ENCODE measurements around the gene PCDHGA12. TPM values are rescaled to one million over a fixed set of nuclear protein-coding genes. Genes with fewer than 3 reads are reported as not detected.

Gene PCDHGA12
- total RNA-seq, 1 experiment from 2014 or later, result 2.1 TPM

DNA sequence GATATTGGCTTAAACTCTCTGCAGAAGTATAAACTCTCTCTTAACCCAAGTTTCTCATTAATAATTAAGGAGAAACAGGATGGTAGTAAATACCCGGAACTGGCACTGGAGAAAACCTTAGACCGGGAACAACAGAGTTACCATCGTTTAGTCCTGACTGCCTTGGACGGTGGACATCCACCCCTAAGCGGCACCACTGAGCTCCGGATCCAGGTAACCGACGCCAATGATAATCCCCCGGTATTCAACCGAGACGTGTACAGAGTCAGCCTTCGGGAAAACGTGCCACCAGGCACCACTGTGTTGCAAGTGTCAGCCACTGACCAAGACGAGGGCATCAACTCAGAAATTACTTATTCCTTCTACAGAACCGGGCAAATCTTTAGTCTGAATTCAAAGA is 31.7 kb upstream of the PCDHGA12 start:
- Mint-ChIP-seq H3K9me3 (peaks cover 59% of the 10 kb centered on the region), H3K4me3 (no peak overlapping the region), H3K36me3 (peaks cover 66% of the 10 kb centered on the region), H3K27me3 (ENCODE audit: low read depth) (peaks cover 14% of the 10 kb centered on the region), H3K4me1 (no peaks in the 10 kb centered on the region), H3K27ac (no peak overlapping the region)
- ATAC-seq (no peak), DNase-seq (ENCODE audit: low spot score) (no peak)
- ChIA-PET POLR2A (no interaction called here), CTCF (interaction anchor here (0.6 to 4.3 kb wide), 20 partner anchors 7 to 175 kb away, joined by 3 to 38 read pairs (median 8); partner anchors contain the start of genes PCDHB14, PCDHB15, PCDHGA1 and PCDHGA10)
- no peak for TF ChIP-seq RORB (CRISPR knock-in tag; IDR thresholded peaks at IDR 0.05)
- TF ChIP-seq, protein P1, sequence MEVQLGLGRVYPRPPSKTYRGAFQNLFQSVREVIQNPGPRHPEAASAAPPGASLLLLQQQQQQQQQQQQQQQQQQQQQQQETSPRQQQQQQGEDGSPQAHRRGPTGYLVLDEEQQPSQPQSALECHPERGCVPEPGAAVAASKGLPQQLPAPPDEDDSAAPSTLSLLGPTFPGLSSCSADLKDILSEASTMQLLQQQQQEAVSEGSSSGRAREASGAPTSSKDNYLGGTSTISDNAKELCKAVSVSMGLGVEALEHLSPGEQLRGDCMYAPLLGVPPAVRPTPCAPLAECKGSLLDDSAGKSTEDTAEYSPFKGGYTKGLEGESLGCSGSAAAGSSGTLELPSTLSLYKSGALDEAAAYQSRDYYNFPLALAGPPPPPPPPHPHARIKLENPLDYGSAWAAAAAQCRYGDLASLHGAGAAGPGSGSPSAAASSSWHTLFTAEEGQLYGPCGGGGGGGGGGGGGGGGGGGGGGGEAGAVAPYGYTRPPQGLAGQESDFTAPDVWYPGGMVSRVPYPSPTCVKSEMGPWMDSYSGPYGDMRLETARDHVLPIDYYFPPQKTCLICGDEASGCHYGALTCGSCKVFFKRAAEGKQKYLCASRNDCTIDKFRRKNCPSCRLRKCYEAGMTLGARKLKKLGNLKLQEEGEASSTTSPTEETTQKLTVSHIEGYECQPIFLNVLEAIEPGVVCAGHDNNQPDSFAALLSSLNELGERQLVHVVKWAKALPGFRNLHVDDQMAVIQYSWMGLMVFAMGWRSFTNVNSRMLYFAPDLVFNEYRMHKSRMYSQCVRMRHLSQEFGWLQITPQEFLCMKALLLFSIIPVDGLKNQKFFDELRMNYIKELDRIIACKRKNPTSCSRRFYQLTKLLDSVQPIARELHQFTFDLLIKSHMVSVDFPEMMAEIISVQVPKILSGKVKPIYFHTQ (CRISPR knock-in tag; IDR thresholded peaks at IDR 0.05), result no peak

DNA sequence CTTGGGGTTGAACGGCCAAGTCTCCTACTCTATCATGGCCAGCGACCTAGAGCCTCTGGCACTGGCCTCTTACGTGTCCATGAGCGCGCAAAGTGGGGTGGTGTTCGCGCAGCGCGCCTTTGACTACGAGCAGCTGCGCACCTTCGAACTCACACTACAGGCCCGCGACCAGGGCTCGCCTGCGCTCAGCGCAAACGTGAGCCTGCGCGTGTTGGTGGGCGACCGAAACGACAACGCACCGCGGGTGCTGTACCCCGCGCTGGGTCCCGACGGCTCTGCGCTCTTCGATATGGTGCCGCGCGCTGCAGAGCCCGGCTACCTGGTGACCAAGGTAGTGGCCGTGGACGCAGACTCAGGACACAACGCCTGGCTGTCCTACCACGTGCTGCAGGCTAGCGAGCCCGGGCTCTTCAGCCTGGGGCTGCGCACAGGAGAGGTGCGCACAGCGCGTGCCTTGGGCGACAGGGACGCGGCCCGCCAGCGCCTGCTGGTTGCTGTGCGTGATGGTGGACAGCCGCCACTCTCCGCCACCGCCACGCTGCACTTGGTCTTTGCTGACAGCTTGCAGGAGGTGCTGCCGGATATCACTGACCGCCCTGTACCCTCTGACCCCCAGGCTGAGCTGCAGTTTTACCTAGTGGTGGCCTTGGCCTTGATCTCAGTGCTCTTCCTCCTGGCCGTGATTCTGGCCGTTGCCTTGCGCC is 30.6 kb upstream of the PCDHGA12 start:
- Mint-ChIP-seq H3K4me3 (no peak overlapping the region), H3K27ac (no peak overlapping the region), H3K9me3 (peaks cover 55% of the 10 kb centered on the region), H3K27me3 (ENCODE audit: low read depth) (peaks cover 14% of the 10 kb centered on the region), H3K4me1 (no peaks in the 10 kb centered on the region), H3K36me3 (peaks cover 64% of the 10 kb centered on the region)
- ChIA-PET POLR2A (no interaction called here), CTCF (interaction anchor here (0.6 to 2.0 kb wide), 4 partner anchors 12 to 30 kb away, joined by 3 to 5 read pairs (median 4); partner anchors contain the start of genes PCDHGA10, PCDHGB3, PCDHGB4 and PCDHGB7)
- ATAC-seq (no peak), DNase-seq (ENCODE audit: low spot score) (no peak)
- TF ChIP-seq ZNF121 (CRISPR knock-in tag; IDR thresholded peaks at IDR 0.05) (no peak), IRF2 (CRISPR knock-in tag; IDR thresholded peaks at IDR 0.05; ENCODE audit: borderline replicate concordance, low read depth) (no peak), ZNF232 (CRISPR knock-in tag; IDR thresholded peaks at IDR 0.05) (no peak), MYBL2 (CRISPR knock-in tag; IDR thresholded peaks at IDR 0.05) (no peak), EMX1 (CRISPR knock-in tag; IDR thresholded peaks at IDR 0.05) (no peak)
- TF ChIP-seq, protein P2, sequence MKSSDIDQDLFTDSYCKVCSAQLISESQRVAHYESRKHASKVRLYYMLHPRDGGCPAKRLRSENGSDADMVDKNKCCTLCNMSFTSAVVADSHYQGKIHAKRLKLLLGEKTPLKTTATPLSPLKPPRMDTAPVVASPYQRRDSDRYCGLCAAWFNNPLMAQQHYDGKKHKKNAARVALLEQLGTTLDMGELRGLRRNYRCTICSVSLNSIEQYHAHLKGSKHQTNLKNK (CRISPR knock-in tag; IDR thresholded peaks at IDR 0.05), result no peak
- TF ChIP-seq, protein P3, sequence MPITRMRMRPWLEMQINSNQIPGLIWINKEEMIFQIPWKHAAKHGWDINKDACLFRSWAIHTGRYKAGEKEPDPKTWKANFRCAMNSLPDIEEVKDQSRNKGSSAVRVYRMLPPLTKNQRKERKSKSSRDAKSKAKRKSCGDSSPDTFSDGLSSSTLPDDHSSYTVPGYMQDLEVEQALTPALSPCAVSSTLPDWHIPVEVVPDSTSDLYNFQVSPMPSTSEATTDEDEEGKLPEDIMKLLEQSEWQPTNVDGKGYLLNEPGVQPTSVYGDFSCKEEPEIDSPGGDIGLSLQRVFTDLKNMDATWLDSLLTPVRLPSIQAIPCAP (CRISPR knock-in tag; IDR thresholded peaks at IDR 0.05), result no peak

DNA sequence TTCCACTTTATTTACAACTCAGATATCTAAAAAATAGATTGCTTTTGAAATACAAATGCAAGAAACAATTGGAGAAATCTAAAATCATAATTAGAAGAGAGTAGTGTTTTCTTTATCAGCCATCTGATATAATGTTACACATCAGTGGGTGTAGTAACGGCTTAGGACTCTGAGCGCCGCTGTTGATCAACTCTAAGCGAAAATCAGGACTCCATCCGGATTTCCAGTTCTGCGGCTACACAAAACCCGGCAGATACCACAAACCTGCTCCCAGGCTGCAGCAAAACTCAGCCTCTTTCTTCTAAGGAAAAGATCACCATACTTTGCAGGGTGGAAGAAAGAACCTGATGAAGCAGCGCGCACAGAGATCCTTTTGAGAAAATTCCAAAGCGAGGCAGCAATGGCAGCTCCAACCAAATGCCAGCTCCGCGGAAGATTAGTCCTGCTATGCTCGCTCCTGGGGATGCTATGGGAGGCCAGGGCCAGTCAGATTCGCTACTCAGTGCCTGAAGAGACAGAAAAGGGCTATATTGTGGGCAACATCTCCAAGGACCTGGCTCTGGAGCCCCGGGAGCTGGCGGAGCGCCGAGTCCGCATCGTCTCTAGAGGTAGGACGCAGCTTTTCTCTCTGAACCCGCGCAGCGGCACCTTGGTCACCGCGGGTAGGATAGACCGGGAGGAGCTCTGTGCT is 27.6 kb upstream of the PCDHGA12 start, which contains the start of gene PCDHGA9:
Gene PCDHGA9 (plus strand): TSS at position 226 of the 691 bp plus-strand sequence. CDS start 175 bp downstream, at position 401.
- Mint-ChIP-seq H3K27me3 (ENCODE audit: low read depth) (peaks cover 14% of the 10 kb centered on the region), H3K4me1 (no peaks in the 10 kb centered on the region), H3K36me3 (peaks cover 50% of the 10 kb centered on the region), H3K9me3 (peaks cover 43% of the 10 kb centered on the region), H3K4me3 (no peak within 1 kb of the TSS), H3K27ac (no peak within 1 kb of the TSS)
- ChIA-PET POLR2A (no interaction called here), CTCF (interaction anchor here (0.5 to 1.7 kb wide), 9 partner anchors 10 to 161 kb away, joined by 4 to 15 read pairs (median 5); partner anchors contain the start of genes PCDHGA10, PCDHGA11, PCDHGA8 and PCDHGB3)
- TF ChIP-seq, protein P4, sequence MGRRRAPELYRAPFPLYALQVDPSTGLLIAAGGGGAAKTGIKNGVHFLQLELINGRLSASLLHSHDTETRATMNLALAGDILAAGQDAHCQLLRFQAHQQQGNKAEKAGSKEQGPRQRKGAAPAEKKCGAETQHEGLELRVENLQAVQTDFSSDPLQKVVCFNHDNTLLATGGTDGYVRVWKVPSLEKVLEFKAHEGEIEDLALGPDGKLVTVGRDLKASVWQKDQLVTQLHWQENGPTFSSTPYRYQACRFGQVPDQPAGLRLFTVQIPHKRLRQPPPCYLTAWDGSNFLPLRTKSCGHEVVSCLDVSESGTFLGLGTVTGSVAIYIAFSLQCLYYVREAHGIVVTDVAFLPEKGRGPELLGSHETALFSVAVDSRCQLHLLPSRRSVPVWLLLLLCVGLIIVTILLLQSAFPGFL (CRISPR knock-in tag; IDR thresholded peaks at IDR 0.05; ENCODE audit: borderline replicate concordance), result no peak
- TF ChIP-seq, protein P5, sequence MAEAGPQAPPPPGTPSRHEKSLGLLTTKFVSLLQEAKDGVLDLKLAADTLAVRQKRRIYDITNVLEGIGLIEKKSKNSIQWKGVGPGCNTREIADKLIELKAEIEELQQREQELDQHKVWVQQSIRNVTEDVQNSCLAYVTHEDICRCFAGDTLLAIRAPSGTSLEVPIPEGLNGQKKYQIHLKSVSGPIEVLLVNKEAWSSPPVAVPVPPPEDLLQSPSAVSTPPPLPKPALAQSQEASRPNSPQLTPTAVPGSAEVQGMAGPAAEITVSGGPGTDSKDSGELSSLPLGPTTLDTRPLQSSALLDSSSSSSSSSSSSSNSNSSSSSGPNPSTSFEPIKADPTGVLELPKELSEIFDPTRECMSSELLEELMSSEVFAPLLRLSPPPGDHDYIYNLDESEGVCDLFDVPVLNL (CRISPR knock-in tag; IDR thresholded peaks at IDR 0.05; ENCODE audit: borderline replicate concordance, low read depth), result no peak
- TF ChIP-seq, protein P6, sequence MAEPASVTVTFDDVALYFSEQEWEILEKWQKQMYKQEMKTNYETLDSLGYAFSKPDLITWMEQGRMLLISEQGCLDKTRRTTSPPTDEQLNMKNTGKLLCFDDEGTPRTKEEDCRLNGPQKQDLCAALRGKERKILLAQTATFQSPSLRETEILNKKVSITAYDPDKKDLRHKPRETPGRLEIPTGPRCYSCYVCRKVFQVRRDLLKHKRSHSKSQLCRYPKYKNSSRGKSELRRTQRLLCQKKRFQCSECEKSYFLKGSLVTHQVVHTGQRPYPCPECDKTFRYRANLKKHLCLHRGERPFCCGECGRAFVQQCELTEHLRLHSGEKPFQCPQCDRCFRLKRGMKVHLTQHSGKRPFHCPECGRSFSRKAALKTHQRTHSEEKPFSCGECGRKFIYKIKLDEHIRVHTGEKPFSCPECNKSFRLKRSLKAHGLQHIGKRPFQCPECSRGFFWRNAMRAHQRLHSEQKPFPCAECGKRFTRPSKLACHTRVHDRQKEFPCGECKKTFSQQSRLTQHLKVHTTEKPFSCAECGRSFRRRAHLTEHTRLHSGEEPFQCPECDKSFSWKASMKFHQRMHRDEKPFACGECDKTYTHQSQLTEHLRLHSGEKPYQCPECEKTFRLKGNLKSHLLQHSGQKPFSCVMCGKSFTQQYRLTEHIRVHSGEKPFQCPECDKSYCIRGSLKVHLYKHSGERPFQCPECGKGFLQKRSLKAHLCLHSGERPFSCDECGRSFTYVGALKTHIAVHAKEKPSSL (CRISPR knock-in tag; conservative IDR thresholded peaks at IDR 0.05), result no peak
- TF ChIP-seq, protein P7, sequence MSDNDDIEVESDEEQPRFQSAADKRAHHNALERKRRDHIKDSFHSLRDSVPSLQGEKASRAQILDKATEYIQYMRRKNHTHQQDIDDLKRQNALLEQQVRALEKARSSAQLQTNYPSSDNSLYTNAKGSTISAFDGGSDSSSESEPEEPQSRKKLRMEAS (CRISPR knock-in tag; IDR thresholded peaks at IDR 0.05), result no peak
- TF ChIP-seq GABPB1 (CRISPR knock-in tag; IDR thresholded peaks at IDR 0.05), result no peak
- no peak for TF ChIP-seq MXD4 (CRISPR knock-in tag; IDR thresholded peaks at IDR 0.05; ENCODE audit: borderline replicate concordance)
- ATAC-seq, result no peak
- DNase-seq (ENCODE audit: low spot score), result no peak

Data from WTC11 (cell line).